K562 (cell line): Measurements from ENCODE around the gene TENT4A. TPM values are rescaled to one million over a fixed set of nuclear protein-coding genes. Genes with fewer than 3 reads are reported as not detected.

ENCODE experiments used
- ETV1 ChIP-seq: fragments of 450-650 bp; conservative IDR thresholded peaks from 2 replicates; pipeline ENCODE4 v1.6.1; 2016; ENCODE audit warnings: missing genetic modification characterization, control low read depth, low read depth, missing compliant biosample characterization
- HDAC2 ChIP-seq: fragments of 450-650 bp; IDR thresholded peaks from 2 replicates; pipeline ENCODE4 v1.6.1; 2016; ENCODE audit warnings: mild to moderate bottlenecking
- HOXB6 ChIP-seq: fragments of 250-450 bp; sonication (Bioruptor Pico); IDR thresholded peaks from 2 replicates; pipeline ENCODE4 v1.5.1; 2022; ENCODE audit warnings: mild to moderate bottlenecking, borderline replicate concordance
- KDM2B ChIP-seq: fragments of 250-450 bp; sonication (Bioruptor Pico); IDR thresholded peaks from 2 replicates; pipeline ENCODE4 v1.8.0; 2021; ENCODE audit warnings: mild to moderate bottlenecking, moderate library complexity
- MTA1 ChIP-seq: fragments of 450-650 bp; IDR thresholded peaks from 2 replicates; pipeline ENCODE4 v1.6.1; 2017; ENCODE audit warnings: borderline replicate concordance
- NFE2 ChIP-seq: IDR thresholded peaks from 2 replicates; pipeline ENCODE4 v1.6.1; 2014; ENCODE audit warnings: antibody characterized with exemption, low read depth
- NR2C2 ChIP-seq, 2 experiments: fragments of 200-800 bp in 1 of 2; sonication (Bioruptor generic) in 1 of 2; sonication (generic) in 1 of 2; formaldehyde crosslinking in 1 of 2; IDR thresholded peaks; 2 replicates each; pipeline versions ENCODE4 v1.6.1 to v1.8.0; 2016 to 2022; ENCODE audit warnings: mild to moderate bottlenecking in 1 of 2, missing compliant biosample characterization in 1 of 2, missing genetic modification characterization in 1 of 2, missing genetic modification reagents in 1 of 2
- RAD21 ChIP-seq, 2 experiments: fragments of 250-450 bp in 1 of 2; fragments of 450-650 bp in 1 of 2; sonication (Bioruptor Pico) in 1 of 2; formaldehyde crosslinking in 1 of 2; IDR thresholded peaks in 1 of 2; conservative IDR thresholded peaks in 1 of 2; 2 replicates each; pipeline versions ENCODE4 v1.4.0 to v1.8.0; 2020 to 2022; ENCODE audit warnings: mild to moderate bottlenecking in 2 of 2, moderate library complexity in 1 of 2
- RFX1 ChIP-seq: fragments of 450-650 bp; IDR thresholded peaks from 2 replicates; pipeline ENCODE4 v1.6.1; 2016; ENCODE audit warnings: mild to moderate bottlenecking, moderate library complexity
- SMC3 ChIP-seq: conservative IDR thresholded peaks from 2 replicates; pipeline ENCODE4 v1.6.1; 2011; ENCODE audit warnings: low read depth, low read length, improper control_type of control experiment; ENCODE audit not compliant: insufficient read depth
- SRF ChIP-seq, 2 experiments: fragments of 250-450, 450-650 bp in 1 of 2; sonication (Bioruptor Pico) in 1 of 2; sonication (generic) in 1 of 2; formaldehyde crosslinking; IDR thresholded peaks; 2 replicates each; pipeline versions ENCODE4 v1.5.0 to v1.5.1; 2020 to 2022; ENCODE audit warnings: mild to moderate bottlenecking in 1 of 2, missing genetic modification reagents in 1 of 2
- SRSF3 ChIP-seq: fragments of 200-400 bp; formaldehyde crosslinking; IDR thresholded peaks from 2 replicates; pipeline ENCODE4 v1.6.1; 2016; ENCODE audit warnings: mild to moderate bottlenecking, low read length, moderate library complexity; ENCODE audit not compliant: insufficient read depth
- THRAP3 ChIP-seq: fragments of 450-650 bp; IDR thresholded peaks from 2 replicates; pipeline ENCODE4 v1.6.1; 2016; ENCODE audit warnings: mild to moderate bottlenecking, inconsistent platforms, borderline replicate concordance
- ZBED1 ChIP-seq: IDR thresholded peaks from 2 replicates; pipeline ENCODE4 v1.6.1; 2014
- ZNF143 ChIP-seq: sonication (generic); formaldehyde crosslinking; IDR thresholded peaks from 2 replicates; pipeline ENCODE4 v1.9.0; 2022; ENCODE audit warnings: mild to moderate bottlenecking, missing genetic modification reagents
- ZNF507 ChIP-seq: conservative IDR thresholded peaks from 2 replicates; pipeline ENCODE4 v1.6.1; 2017; ENCODE audit warnings: missing genetic modification characterization, missing compliant biosample characterization
- ZNF79 ChIP-seq: fragments of 250-450 bp; sonication (Bioruptor Pico); IDR thresholded peaks from 2 replicates; pipeline ENCODE4 v1.4.0; 2020; ENCODE audit warnings: low read depth, mild to moderate bottlenecking, moderate library complexity
- polyA plus RNA-seq, 8 experiments: library from polyadenylated mRNA; depleted of rRNA in 4 of 8; stranded (reverse) in 5 of 8; unstranded in 3 of 8; fragments of >200 nt; fragmentation: Nextera tagmentation in 2 of 8; fragmentation: Illumina TruSeq in 1 of 8; extraction: Ambion mirVana in 2 of 8; extraction: Trizol in 1 of 8; gene quantifications; 2 replicates each; pipeline versions ENCODE4 v1.2.1 to v1.2.3, GENCODE V29; 2011 to 2014; ENCODE audit warnings: inconsistent platforms in 1 of 8, missing spikeins in 1 of 8
- total RNA-seq, 7 experiments: library from RNA; depleted of rRNA in 6 of 7; stranded (reverse); fragments of >200 nt in 6 of 7; fragmentation: Illumina TruSeq in 2 of 7; extraction: Trizol in 2 of 7; gene quantifications; 2 replicates each; pipeline versions ENCODE4 v1.2.1 to v1.2.3, GENCODE V29; 2011 to 2021; ENCODE audit warnings: low replicate concordance in 1 of 7
- TF ChIP-seq, protein P1 (sequence below): fragments of 450-650 bp; formaldehyde crosslinking; IDR thresholded peaks from 2 replicates; pipeline ENCODE4 v1.4.0; 2020; ENCODE audit warnings: mild to moderate bottlenecking
- TF ChIP-seq, protein P2 (sequence below): sonication (generic); formaldehyde crosslinking; IDR thresholded peaks from 2 replicates; pipeline ENCODE4 v1.8.1; 2023; ENCODE audit warnings: mild to moderate bottlenecking, missing genetic modification reagents
- TF ChIP-seq, protein P3 (sequence below): sonication (generic); formaldehyde crosslinking; IDR thresholded peaks from 2 replicates; pipeline ENCODE4 v1.8.1; 2023; ENCODE audit warnings: mild to moderate bottlenecking, missing genetic modification reagents
- TF ChIP-seq, protein P4 (sequence below): sonication (generic); formaldehyde crosslinking; IDR thresholded peaks from 2 replicates; pipeline ENCODE4 v1.8.0; 2022; ENCODE audit warnings: mild to moderate bottlenecking, missing genetic modification reagents

The TENT4A gene
- total and polyA plus RNA-seq, 9 of the 15 experiments (the other 6 are each of a cell fraction or from before 2014, with no cell fraction given): 1.3 to 27.3 (median 13.0) TPM

DNA sequence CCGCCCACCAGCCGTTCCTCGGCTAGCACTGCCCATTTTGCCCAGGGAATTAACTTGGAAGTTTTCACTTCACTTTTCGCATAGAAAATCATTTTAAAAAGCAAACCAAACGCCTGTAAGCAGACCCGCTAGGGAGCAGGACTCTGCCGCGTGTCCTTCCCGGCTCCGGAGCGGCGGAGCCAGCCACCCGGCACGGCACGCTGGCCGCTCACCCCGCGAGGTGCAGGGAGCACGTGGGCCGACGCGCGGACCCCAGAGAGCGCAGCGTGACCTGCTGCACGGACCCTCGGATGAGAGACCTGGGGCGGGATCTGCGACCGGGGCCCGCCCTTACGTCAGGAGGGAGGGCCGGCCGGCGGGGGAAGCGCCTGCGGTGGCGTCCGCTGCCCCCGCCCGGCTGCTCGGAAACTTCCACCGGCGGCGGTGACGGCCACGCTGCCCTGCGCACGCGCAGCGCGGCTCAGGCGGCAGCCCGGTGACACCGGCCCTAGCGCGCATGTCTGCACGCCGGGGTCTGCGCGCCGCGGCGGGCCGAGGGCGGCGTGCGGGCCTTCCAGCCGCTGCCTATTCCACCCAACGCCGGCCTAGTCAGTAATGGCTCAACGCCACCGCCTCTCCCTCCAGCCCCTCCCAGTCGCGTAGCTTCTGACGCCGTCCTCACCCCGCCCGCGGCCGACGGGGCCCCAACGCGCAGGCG, 507 bp upstream of the TENT4A start (continued):
- TF ChIP-seq NR2C2 (CRISPR knock-in tag; IDR thresholded peaks at IDR 0.05) (no peak), NR2C2 (tag; IDR thresholded peaks at IDR 0.05) (peak; percentile 82), SRF (CRISPR knock-in tag; IDR thresholded peaks at IDR 0.05) (no peak), MTA1 (peak; percentile 91), RAD21 (CRISPR knock-in tag; conservative IDR thresholded peaks at IDR 0.05 in 1 of 2, IDR thresholded peaks at IDR 0.05 in 1 of 2) (peak; percentile 18 to 31; a peak in 2 of 4 replicates), KDM2B (CRISPR knock-in tag) (peak; percentile 80), RFX1 (peak; percentile 80), THRAP3 (no peak), NFE2 (no peak), SRSF3 (no peak), HOXB6 (CRISPR knock-in tag) (no peak), SMC3 (no peak), HDAC2 (no peak), ZNF507 (tag) (no peak), ZNF79 (CRISPR knock-in tag) (no peak), ETV1 (tag) (no peak), ZNF143 (CRISPR knock-in tag) (no peak), ZBED1 (no peak)
- TF ChIP-seq, protein P1, sequence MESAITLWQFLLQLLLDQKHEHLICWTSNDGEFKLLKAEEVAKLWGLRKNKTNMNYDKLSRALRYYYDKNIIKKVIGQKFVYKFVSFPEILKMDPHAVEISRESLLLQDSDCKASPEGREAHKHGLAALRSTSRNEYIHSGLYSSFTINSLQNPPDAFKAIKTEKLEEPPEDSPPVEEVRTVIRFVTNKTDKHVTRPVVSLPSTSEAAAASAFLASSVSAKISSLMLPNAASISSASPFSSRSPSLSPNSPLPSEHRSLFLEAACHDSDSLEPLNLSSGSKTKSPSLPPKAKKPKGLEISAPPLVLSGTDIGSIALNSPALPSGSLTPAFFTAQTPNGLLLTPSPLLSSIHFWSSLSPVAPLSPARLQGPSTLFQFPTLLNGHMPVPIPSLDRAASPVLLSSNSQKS: no peak
- TF ChIP-seq, protein P2, sequence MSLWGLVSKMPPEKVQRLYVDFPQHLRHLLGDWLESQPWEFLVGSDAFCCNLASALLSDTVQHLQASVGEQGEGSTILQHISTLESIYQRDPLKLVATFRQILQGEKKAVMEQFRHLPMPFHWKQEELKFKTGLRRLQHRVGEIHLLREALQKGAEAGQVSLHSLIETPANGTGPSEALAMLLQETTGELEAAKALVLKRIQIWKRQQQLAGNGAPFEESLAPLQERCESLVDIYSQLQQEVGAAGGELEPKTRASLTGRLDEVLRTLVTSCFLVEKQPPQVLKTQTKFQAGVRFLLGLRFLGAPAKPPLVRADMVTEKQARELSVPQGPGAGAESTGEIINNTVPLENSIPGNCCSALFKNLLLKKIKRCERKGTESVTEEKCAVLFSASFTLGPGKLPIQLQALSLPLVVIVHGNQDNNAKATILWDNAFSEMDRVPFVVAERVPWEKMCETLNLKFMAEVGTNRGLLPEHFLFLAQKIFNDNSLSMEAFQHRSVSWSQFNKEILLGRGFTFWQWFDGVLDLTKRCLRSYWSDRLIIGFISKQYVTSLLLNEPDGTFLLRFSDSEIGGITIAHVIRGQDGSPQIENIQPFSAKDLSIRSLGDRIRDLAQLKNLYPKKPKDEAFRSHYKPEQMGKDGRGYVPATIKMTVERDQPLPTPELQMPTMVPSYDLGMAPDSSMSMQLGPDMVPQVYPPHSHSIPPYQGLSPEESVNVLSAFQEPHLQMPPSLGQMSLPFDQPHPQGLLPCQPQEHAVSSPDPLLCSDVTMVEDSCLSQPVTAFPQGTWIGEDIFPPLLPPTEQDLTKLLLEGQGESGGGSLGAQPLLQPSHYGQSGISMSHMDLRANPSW: no peak
- TF ChIP-seq, protein P3, sequence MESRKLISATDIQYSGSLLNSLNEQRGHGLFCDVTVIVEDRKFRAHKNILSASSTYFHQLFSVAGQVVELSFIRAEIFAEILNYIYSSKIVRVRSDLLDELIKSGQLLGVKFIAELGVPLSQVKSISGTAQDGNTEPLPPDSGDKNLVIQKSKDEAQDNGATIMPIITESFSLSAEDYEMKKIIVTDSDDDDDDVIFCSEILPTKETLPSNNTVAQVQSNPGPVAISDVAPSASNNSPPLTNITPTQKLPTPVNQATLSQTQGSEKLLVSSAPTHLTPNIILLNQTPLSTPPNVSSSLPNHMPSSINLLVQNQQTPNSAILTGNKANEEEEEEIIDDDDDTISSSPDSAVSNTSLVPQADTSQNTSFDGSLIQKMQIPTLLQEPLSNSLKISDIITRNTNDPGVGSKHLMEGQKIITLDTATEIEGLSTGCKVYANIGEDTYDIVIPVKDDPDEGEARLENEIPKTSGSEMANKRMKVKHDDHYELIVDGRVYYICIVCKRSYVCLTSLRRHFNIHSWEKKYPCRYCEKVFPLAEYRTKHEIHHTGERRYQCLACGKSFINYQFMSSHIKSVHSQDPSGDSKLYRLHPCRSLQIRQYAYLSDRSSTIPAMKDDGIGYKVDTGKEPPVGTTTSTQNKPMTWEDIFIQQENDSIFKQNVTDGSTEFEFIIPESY (CRISPR knock-in tag): no peak; the same call in 1 of the 2 replicates
- TF ChIP-seq, protein P4, sequence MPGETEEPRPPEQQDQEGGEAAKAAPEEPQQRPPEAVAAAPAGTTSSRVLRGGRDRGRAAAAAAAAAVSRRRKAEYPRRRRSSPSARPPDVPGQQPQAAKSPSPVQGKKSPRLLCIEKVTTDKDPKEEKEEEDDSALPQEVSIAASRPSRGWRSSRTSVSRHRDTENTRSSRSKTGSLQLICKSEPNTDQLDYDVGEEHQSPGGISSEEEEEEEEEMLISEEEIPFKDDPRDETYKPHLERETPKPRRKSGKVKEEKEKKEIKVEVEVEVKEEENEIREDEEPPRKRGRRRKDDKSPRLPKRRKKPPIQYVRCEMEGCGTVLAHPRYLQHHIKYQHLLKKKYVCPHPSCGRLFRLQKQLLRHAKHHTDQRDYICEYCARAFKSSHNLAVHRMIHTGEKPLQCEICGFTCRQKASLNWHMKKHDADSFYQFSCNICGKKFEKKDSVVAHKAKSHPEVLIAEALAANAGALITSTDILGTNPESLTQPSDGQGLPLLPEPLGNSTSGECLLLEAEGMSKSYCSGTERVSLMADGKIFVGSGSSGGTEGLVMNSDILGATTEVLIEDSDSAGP: no peak
